WTC11 (cell line): ENCODE results near the gene HBM. TPM values are rescaled to one million over a fixed set of nuclear protein-coding genes. Genes with fewer than 3 reads are reported as not detected.

Experiments used
- ATAC-seq: fragments of 200-7000 bp; cut with Tn5 transposase; 2 replicates; pipeline ENCODE4 v1.10.0; 2021; ENCODE audit warnings: mild to moderate bottlenecking, moderate library complexity
- CTCF ChIA-PET: fragments of 300-600 bp; sonication (Branson Sonifier 250); formaldehyde crosslinking; loops from one replicate; lab custom pipeline; 2021; ENCODE audit warnings: antibody characterized with exemption; lab: Charles Lee
- POLR2A ChIA-PET: fragments of 350-600 bp; sonication (Branson Sonifier 250); formaldehyde crosslinking; loops from one replicate; lab custom pipeline; 2021; ENCODE audit warnings: antibody characterized with exemption; lab: Charles Lee
- DNase-seq: peaks from one replicate; pipeline ENCODE4 v3.0.0; 2021; ENCODE audit warnings: low spot score
- H3K27ac Mint-ChIP-seq: 2 replicates; pipeline ENCODE4 v1.8.0; 2021; ENCODE audit warnings: mixed read lengths
- H3K27me3 Mint-ChIP-seq: 2 replicates; pipeline ENCODE4 v1.8.0; 2021; ENCODE audit warnings: low read depth, mild to moderate bottlenecking, moderate library complexity, mixed read lengths
- H3K36me3 Mint-ChIP-seq: 2 replicates; pipeline ENCODE4 v1.8.0; 2021; ENCODE audit warnings: mixed read lengths
- H3K4me1 Mint-ChIP-seq: 2 replicates; pipeline ENCODE4 v1.8.0; 2022; ENCODE audit warnings: mixed read lengths
- H3K4me3 Mint-ChIP-seq: 2 replicates; pipeline ENCODE4 v1.8.0; 2021; ENCODE audit warnings: mild to moderate bottlenecking, moderate library complexity, mixed read lengths
- H3K9me3 Mint-ChIP-seq: 2 replicates; pipeline ENCODE4 v1.8.0; 2021; ENCODE audit warnings: mixed read lengths
- ATF6 ChIP-seq: sonication (generic); formaldehyde crosslinking; IDR thresholded peaks from 2 replicates; pipeline ENCODE4 v1.8.1; 2023; ENCODE audit warnings: mild to moderate bottlenecking, missing genetic modification reagents
- E2F5 ChIP-seq: sonication (generic); formaldehyde crosslinking; IDR thresholded peaks from 2 replicates; pipeline ENCODE4 v1.8.1; 2022; ENCODE audit warnings: mild to moderate bottlenecking, moderate library complexity, missing genetic modification reagents
- ELF4 ChIP-seq: sonication (generic); formaldehyde crosslinking; IDR thresholded peaks from 2 replicates; pipeline ENCODE4 v1.8.1; 2022; ENCODE audit warnings: low read depth, mild to moderate bottlenecking, moderate library complexity, missing genetic modification reagents
- ERG ChIP-seq: fragments of 250-450 bp; sonication (Bioruptor Pico); IDR thresholded peaks from 2 replicates; pipeline ENCODE4 v1.8.0; 2021; ENCODE audit warnings: mild to moderate bottlenecking
- FOXP1 ChIP-seq: sonication (generic); formaldehyde crosslinking; IDR thresholded peaks from 2 replicates; pipeline ENCODE4 v1.8.0; 2022; ENCODE audit warnings: missing genetic modification reagents, mild to moderate bottlenecking, moderate library complexity, borderline replicate concordance
- HMGA2 ChIP-seq: fragments of 250-450 bp; sonication (Bioruptor Pico); IDR thresholded peaks from 2 replicates; pipeline ENCODE4 v1.4.0; 2021; ENCODE audit warnings: mild to moderate bottlenecking, moderate library complexity
- JAZF1 ChIP-seq: fragments of 250-450 bp; sonication (Bioruptor Pico); IDR thresholded peaks from 2 replicates; pipeline ENCODE4 v1.9.0; 2021; ENCODE audit warnings: moderate library complexity, mild to moderate bottlenecking, inconsistent platforms
- MXD4 ChIP-seq: fragments of 250-450 bp; sonication (Bioruptor Pico); IDR thresholded peaks from 2 replicates; pipeline ENCODE4 v1.8.0; 2021; ENCODE audit warnings: mild to moderate bottlenecking, moderate library complexity, borderline replicate concordance
- MYBL2 ChIP-seq: sonication (generic); formaldehyde crosslinking; IDR thresholded peaks from 2 replicates; pipeline ENCODE4 v1.8.1; 2023; ENCODE audit warnings: mild to moderate bottlenecking, moderate library complexity, missing genetic modification reagents
- SOX15 ChIP-seq: fragments of 250-450 bp; sonication (Bioruptor Pico); IDR thresholded peaks from 2 replicates; pipeline ENCODE4 v1.9.0; 2021; ENCODE audit warnings: mild to moderate bottlenecking
- ZBTB21 ChIP-seq: sonication (generic); formaldehyde crosslinking; IDR thresholded peaks from 2 replicates; pipeline ENCODE4 v1.8.1; 2023; ENCODE audit warnings: mild to moderate bottlenecking, missing genetic modification reagents, borderline replicate concordance
- total RNA-seq: library from RNA; stranded (reverse); gene quantifications from 3 replicates; pipeline ENCODE4 v1.2.3, GENCODE V29; 2021
- TF ChIP-seq, protein P1 (sequence below): sonication (generic); formaldehyde crosslinking; IDR thresholded peaks from 2 replicates; pipeline ENCODE4 v1.8.1; 2023; ENCODE audit warnings: mild to moderate bottlenecking, missing genetic modification reagents

Gene HBM
- total RNA-seq, 1 experiment from 2014 or later, result not detected

DNA sequence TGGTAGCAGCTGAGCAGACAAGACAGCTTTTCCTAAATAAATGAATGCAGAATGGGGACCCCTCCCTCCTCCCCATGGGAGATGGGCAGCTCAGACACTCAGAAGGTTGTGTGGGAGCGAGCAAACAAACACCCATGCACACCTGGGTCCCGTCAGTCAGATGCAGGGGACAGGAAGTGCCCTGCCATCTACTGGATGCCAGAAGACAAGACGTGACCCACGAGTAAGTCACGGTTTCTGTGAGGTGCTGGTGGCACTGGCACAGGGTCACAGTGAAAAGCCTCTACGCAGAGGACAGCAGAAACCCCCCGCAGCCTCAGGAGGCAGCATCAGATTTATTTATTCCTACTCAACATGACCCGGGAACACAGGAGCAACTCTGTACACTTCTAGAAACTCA, 22.9 kb downstream of the HBM start:
- Mint-ChIP-seq H3K4me1 (no peaks in the 10 kb centered on the region), H3K27ac (0 out of 2 replicates have a peak overlapping the region, but pooled peaks have one; percentile 53), H3K4me3 (no peak overlapping the region), H3K9me3 (no peaks in the 10 kb centered on the region), H3K27me3 (no peaks in the 10 kb centered on the region)
- ATAC-seq, result peak; percentile 50
- no peak for TF ChIP-seq ELF4 (CRISPR knock-in tag)
- TF ChIP-seq HMGA2, result no peak
- no peak for TF ChIP-seq E2F5 (CRISPR knock-in tag)
- TF ChIP-seq ZBTB21 (CRISPR knock-in tag), result no peak
- TF ChIP-seq ATF6 (CRISPR knock-in tag), result no peak
- TF ChIP-seq, all 79 proteins: peak for 0
- no peak for DNase-seq
- ChIA-PET CTCF (interaction anchor here (0.6 to 1.3 kb wide), 3 partner anchors 8 to 92 kb away, joined by 3 read pairs; partner anchors contain the start of gene HBQ1), POLR2A (no interaction called here)
- H3K36me3 Mint-ChIP-seq, result peaks cover 56% of the 10 kb centered on the region

- Mint-ChIP-seq H3K27me3 (no peaks in the 10 kb centered on the region), H3K4me3 (no peak overlapping the region), H3K36me3 (peaks cover 64% of the 10 kb centered on the region), H3K27ac (0 out of 2 replicates have a peak overlapping the region, but pooled peaks have one; percentile 7), H3K4me1 (no peaks in the 10 kb centered on the region), H3K9me3 (no peaks in the 10 kb centered on the region)
- ATAC-seq, result no peak
- DNase-seq, result no peak
- POLR2A ChIA-PET, result no interaction called here
- TF ChIP-seq FOXP1 (CRISPR knock-in tag) (no peak), MXD4 (CRISPR knock-in tag) (no peak), E2F5 (CRISPR knock-in tag) (no peak), SOX15 (no peak)
- TF ChIP-seq, protein P1, sequence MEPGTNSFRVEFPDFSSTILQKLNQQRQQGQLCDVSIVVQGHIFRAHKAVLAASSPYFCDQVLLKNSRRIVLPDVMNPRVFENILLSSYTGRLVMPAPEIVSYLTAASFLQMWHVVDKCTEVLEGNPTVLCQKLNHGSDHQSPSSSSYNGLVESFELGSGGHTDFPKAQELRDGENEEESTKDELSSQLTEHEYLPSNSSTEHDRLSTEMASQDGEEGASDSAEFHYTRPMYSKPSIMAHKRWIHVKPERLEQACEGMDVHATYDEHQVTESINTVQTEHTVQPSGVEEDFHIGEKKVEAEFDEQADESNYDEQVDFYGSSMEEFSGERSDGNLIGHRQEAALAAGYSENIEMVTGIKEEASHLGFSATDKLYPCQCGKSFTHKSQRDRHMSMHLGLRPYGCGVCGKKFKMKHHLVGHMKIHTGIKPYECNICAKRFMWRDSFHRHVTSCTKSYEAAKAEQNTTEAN (CRISPR knock-in tag), result no peak
- CTCF ChIA-PET, result interaction anchor here (0.6 to 0.8 kb wide), 2 partner anchors 11 to 83 kb away, joined by 3 to 4 read pairs; no protein-coding TSS in a partner anchor
Measured at GRCh38 chr16:189604-190186, 23.9 kb downstream of the HBM start.

- no peak for ATAC-seq
- H3K9me3 Mint-ChIP-seq, result no peaks in the 10 kb centered on the region
- peak overlapping the region; percentile 52 for H3K27ac Mint-ChIP-seq
- ChIA-PET CTCF (interaction anchor here (1.6 kb wide), 1 partner anchor 85 kb away, joined by 8 read pairs; no protein-coding TSS in a partner anchor), POLR2A (interaction anchor here (0.7 kb wide), 1 partner anchor 87 kb away, joined by 4 read pairs; no protein-coding TSS in a partner anchor)
- DNase-seq, result no peak
- no peaks in the 10 kb centered on the region for H3K27me3 Mint-ChIP-seq
- H3K36me3 Mint-ChIP-seq, result peaks cover 75% of the 10 kb centered on the region
- H3K4me3 Mint-ChIP-seq, result no peak overlapping the region
- no peaks in the 10 kb centered on the region for H3K4me1 Mint-ChIP-seq
- no peak for TF ChIP-seq ERG (CRISPR knock-in tag)
- no peak for TF ChIP-seq MYBL2
- TF ChIP-seq JAZF1 (CRISPR knock-in tag), result no peak
- TF ChIP-seq, all 79 proteins: peak for 0
Measured at GRCh38 chr16:191831-192230, 26.1 kb downstream of the HBM start.
